Nephron (organoid): Measurements from ENCODE around the gene GHRH.

Experiments used
- H3K27ac Mint-ChIP-seq, 3 experiments: 2 replicates each; pipeline ENCODE4 v1.8.0; 2020; ENCODE audit warnings: mixed read lengths in 3 of 3, mild to moderate bottlenecking in 2 of 3, moderate library complexity in 1 of 3
- H3K27me3 Mint-ChIP-seq: 2 replicates; pipeline ENCODE4 v1.8.0; 2021; ENCODE audit warnings: low read depth, mild to moderate bottlenecking, moderate library complexity, mixed read lengths
- H3K36me3 Mint-ChIP-seq: 2 replicates; pipeline ENCODE4 v1.8.0; 2020; ENCODE audit warnings: low read depth, mixed read lengths
- H3K4me1 Mint-ChIP-seq: 2 replicates; pipeline ENCODE4 v1.8.0; 2020; ENCODE audit warnings: mixed read lengths
- H3K4me3 Mint-ChIP-seq, 3 experiments: 2 replicates each; pipeline ENCODE4 v1.8.0; 2020; ENCODE audit warnings: mild to moderate bottlenecking in 3 of 3, mixed read lengths in 3 of 3, moderate library complexity in 2 of 3
- H3K9me3 Mint-ChIP-seq: 2 replicates; pipeline ENCODE4 v1.8.0; 2020; ENCODE audit warnings: mixed read lengths
- TF ChIP-seq, protein P1 (sequence below), 3 experiments: fragments of 200-600 bp; sonication (generic); IDR thresholded peaks; one replicate each; pipeline ENCODE4 v1.5.0; 2021; ENCODE audit warnings: antibody characterized with exemption in 3 of 3; ENCODE audit not compliant: unreplicated experiment in 3 of 3

The GHRH gene

DNA sequence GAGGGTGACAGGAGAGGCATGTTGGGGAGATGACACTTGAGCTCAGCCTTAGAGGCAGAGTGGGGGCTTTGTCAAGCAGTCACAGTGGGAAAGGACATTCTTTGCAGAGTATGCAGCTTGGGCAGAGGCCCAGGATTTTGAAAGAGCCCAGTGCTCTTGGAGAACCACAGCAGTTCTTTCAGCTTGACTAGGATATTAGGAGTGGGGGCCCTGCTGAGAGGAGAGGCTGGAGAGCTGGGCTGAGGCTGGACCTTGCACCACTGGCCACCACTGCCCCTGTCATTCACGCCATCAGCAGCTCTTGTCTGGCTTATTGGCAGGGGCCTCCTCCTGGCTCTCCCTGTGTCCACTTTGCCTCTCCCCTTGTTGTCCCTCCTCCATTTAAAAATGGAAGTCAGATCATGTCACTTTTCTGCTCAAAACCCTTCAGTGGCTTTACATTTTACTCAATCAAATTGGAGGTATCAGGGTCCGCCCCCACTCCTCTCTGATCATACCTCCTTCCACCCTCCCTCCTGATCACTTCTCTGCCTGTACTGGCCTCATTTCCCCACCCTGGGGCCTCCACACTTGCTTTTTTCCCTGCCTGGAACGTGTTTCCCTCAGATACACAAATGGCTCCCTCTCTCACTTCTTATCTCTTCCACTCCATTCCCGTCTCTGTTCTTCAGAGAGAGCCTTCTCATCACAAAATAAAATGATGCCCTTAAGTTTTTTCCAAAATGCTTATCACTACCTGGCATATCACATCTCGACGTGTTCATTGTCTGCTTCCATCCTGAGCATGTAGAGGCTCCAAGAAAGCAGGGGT lies 38.3 kb upstream of the GHRH start:
- Mint-ChIP-seq H3K4me1 (peaks cover 6% of the 10 kb centered on the region), H3K27ac (no peak overlapping the region), H3K27me3 (no peaks in the 10 kb centered on the region), H3K9me3 (no peaks in the 10 kb centered on the region), H3K4me3 (no peak overlapping the region), H3K36me3 (peaks cover 56% of the 10 kb centered on the region)
- TF ChIP-seq, protein P1, sequence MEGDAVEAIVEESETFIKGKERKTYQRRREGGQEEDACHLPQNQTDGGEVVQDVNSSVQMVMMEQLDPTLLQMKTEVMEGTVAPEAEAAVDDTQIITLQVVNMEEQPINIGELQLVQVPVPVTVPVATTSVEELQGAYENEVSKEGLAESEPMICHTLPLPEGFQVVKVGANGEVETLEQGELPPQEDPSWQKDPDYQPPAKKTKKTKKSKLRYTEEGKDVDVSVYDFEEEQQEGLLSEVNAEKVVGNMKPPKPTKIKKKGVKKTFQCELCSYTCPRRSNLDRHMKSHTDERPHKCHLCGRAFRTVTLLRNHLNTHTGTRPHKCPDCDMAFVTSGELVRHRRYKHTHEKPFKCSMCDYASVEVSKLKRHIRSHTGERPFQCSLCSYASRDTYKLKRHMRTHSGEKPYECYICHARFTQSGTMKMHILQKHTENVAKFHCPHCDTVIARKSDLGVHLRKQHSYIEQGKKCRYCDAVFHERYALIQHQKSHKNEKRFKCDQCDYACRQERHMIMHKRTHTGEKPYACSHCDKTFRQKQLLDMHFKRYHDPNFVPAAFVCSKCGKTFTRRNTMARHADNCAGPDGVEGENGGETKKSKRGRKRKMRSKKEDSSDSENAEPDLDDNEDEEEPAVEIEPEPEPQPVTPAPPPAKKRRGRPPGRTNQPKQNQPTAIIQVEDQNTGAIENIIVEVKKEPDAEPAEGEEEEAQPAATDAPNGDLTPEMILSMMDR (IDR thresholded peaks at IDR 0.05; ENCODE audit: unreplicated experiment in 3 of 3): no peak

DNA sequence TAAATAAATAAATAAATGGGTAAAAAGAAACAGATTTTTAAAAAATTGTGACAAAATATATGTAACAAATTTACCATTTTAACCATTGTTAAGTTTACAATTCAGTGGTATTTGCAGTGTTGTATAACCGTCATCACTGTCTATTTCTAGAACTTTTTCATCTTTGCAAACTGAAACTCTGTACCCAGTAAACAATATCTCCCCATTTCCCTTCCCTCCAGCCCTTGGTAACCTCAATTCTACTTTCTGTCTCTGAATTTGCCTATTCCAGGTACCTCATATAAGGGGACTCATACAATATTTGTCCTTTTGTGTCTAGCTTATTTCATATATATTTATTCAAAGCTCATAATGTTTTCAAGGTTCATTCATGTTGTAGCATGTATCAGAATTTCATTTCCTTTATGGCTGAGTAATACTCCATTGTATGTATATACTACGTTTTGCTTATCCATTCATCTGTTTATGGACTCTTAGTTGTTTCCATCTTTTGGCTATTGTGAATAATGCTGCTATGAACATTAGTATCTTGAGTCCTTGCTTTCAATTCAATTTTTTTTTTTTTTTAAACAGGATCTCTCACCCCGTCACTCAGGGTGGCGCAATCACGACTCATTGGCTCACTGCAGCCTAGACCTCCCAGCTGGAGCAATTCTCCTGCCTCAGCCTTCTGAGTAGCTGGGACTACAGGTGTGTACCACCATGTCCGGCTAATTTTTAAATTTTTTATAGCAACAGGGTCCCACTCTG lies 36.8 kb upstream of the GHRH start:
- no peaks in the 10 kb centered on the region for H3K27me3 Mint-ChIP-seq
- H3K36me3 Mint-ChIP-seq: peaks cover 59% of the 10 kb centered on the region
- peaks cover 8% of the 10 kb centered on the region for H3K9me3 Mint-ChIP-seq
- no peaks in the 10 kb centered on the region for H3K4me1 Mint-ChIP-seq
- no peak overlapping the region for H3K4me3 Mint-ChIP-seq
- TF ChIP-seq, protein P1 (IDR thresholded peaks at IDR 0.05; ENCODE audit: unreplicated experiment in 3 of 3): no peak
- no peak overlapping the region for H3K27ac Mint-ChIP-seq

DNA sequence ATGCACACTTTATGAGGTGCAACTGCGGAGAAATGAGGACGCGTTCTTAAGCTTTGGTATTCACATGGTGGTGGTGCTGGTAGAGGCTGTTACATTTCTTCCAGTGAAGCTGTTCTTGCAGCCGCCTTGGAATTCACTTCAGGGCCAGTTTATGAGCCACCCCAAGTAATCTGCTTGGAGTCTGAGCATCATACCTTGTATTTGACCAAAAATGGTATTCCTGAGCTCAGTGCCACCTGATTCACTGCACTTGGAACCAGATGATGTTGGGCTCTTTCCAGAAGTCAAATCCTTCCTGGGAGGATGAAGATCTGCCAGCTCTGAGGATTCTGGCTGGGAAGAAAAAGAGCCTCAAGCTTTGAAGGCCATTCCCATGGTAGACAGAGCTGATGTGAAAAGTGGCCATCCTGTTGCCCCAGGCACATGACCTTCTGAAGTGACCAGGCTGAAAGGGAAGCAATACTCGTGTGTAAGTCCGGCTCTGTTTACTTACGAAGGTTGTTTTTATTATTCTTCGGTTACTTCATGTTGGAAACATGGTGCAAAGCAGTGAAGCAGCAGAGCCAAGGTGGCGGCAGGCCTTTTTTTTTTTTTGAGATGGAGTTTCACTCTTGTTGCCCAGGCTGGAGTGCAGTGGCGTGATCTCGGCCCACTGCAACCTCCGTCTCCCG lies 35.6 kb upstream of the GHRH start:
- H3K27me3 Mint-ChIP-seq: no peaks in the 10 kb centered on the region
- no peaks in the 10 kb centered on the region for H3K4me1 Mint-ChIP-seq
- H3K4me3 Mint-ChIP-seq: no peak overlapping the region
- H3K36me3 Mint-ChIP-seq: peaks cover 62% of the 10 kb centered on the region
- H3K27ac Mint-ChIP-seq: peak overlapping the region in 1 of 3 experiments; percentile 62
- TF ChIP-seq, protein P1 (IDR thresholded peaks at IDR 0.05; ENCODE audit: unreplicated experiment in 3 of 3): no peak
- peaks cover 10% of the 10 kb centered on the region for H3K9me3 Mint-ChIP-seq

DNA sequence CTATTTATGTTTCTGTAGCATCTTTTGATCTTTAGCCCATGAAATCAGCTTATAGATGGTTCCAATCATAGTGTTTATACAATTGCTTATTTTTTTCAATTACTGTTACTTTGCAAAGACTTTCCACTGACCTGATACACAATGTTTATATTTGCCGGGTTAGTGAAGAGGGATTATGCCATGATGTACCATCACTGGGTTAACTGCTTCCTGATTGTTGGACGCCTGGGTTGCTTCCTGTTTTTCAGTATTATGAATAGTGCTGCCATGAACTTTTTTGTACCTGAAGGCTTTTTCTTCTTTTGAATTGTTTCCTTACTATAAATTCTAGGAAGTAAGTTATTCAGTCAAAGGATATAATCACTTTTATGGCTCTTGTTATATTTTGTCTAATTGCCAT lies 34.8 kb upstream of the GHRH start:
- H3K27me3 Mint-ChIP-seq: no peaks in the 10 kb centered on the region
- peak overlapping the region in 1 of 3 experiments; percentile 62 for H3K27ac Mint-ChIP-seq
- H3K4me1 Mint-ChIP-seq: peaks cover 6% of the 10 kb centered on the region
- H3K36me3 Mint-ChIP-seq: peaks cover 61% of the 10 kb centered on the region
- TF ChIP-seq, protein P1 (IDR thresholded peaks at IDR 0.05; ENCODE audit: unreplicated experiment in 3 of 3): no peak
- H3K4me3 Mint-ChIP-seq: no peak overlapping the region
- peaks cover 10% of the 10 kb centered on the region for H3K9me3 Mint-ChIP-seq

DNA sequence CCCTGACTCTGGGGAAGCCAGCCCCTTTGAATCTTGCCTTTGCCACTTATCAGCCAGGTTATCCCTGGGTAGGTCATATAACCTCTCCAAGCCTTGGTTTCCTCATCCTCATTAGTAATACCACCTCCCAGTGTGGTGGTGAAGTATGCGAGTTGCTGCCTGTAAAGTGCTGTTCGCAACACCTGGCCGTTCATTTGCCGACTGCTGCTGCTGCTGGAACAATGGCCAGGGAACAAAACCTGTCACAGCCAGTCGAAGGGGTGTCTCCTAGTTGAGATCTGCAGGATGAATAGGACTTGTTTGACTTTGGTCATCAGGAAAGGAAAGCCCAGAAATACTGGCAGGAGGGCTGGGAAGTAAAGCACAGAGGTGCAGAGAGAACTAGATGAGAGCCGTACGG lies 34.0 kb upstream of the GHRH start:
- Mint-ChIP-seq H3K36me3 (peaks cover 58% of the 10 kb centered on the region), H3K4me3 (no peak overlapping the region), H3K4me1 (peaks cover 10% of the 10 kb centered on the region), H3K27me3 (no peaks in the 10 kb centered on the region), H3K27ac (peak overlapping the region in 2 of 3 experiments; percentile 14 to 48), H3K9me3 (peaks cover 10% of the 10 kb centered on the region)
- TF ChIP-seq, protein P1 (IDR thresholded peaks at IDR 0.05; ENCODE audit: unreplicated experiment in 3 of 3): no peak
